Activated CD4-positive, alpha-beta memory T cell treated with anti-CD3 and anti-CD28 coated beads for 36 hours (primary cell): ENCODE data around the gene BTBD16. TPM values are rescaled to one million over a fixed set of nuclear protein-coding genes. Genes with fewer than 3 reads are reported as not detected.

ENCODE experiments used
- CTCF ChIA-PET: fragments of 350-600 bp; sonication (Branson Sonifier 250); formaldehyde crosslinking; loops from one replicate; lab custom pipeline; 2021; ENCODE audit warnings: antibody characterized with exemption, inconsistent platforms; lab: Charles Lee
- POLR2A ChIA-PET: fragments of 350-600 bp; sonication (Branson Sonifier 250); formaldehyde crosslinking; loops from one replicate; lab custom pipeline; 2021; ENCODE audit warnings: antibody characterized with exemption; lab: Charles Lee
- DNase-seq: peaks from one replicate; pipeline ENCODE4 v3.0.0-alpha.2; 2020
- H3K27ac Mint-ChIP-seq: one replicate; pipeline ENCODE4 v1.8.0; 2021; ENCODE audit warnings: mixed read lengths
- H3K27me3 Mint-ChIP-seq: one replicate; pipeline ENCODE4 v1.8.0; 2021; ENCODE audit warnings: mixed read lengths
- H3K36me3 Mint-ChIP-seq: one replicate; pipeline ENCODE4 v1.8.0; 2021; ENCODE audit warnings: mixed read lengths
- H3K4me1 Mint-ChIP-seq: one replicate; pipeline ENCODE4 v1.8.0; 2021; ENCODE audit warnings: low read depth, mixed read lengths
- H3K4me3 Mint-ChIP-seq: one replicate; pipeline ENCODE4 v1.8.0; 2021; ENCODE audit warnings: mild to moderate bottlenecking, mixed read lengths
- H3K9me3 Mint-ChIP-seq: one replicate; pipeline ENCODE4 v1.8.0; 2021; ENCODE audit warnings: mixed read lengths
- intact Hi-C: fragments of 100-400 bp; cut with micrococcal nuclease; formaldehyde crosslinking; loops from one replicate; pipeline ENCODE4 v1.15.1; 2023
- total RNA-seq, 2 experiments: library from RNA; stranded (reverse); gene quantifications; one replicate each; pipeline ENCODE4 v1.2.3, GENCODE V29; 2021

The BTBD16 gene
- total RNA-seq, 2 experiments from 2014 or later = not detected

DNA sequence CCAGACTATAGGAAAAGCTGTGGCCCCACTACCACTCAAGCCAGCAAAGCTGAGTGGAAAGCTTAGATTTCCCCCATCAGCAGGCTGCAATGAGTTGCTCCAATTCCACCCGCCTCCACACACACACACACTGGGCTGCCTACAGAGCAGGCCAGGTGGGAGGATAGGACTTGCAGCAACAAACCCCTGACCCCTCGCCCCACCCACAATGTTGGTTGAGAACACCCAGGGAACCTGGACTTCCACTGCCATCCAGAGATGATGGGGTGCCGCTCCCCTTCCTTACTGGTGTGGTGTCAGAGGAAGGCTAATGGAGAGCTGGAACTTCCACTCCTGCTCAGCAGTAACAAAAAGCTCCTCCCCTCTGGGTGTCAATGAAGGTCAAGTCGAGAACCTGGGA lies 86.6 kb downstream of the BTBD16 start:
- CTCF ChIA-PET = interaction anchor here (1.0 kb wide), 1 partner anchor 76 kb away, joined by 3 read pairs; no protein-coding TSS in a partner anchor
- POLR2A ChIA-PET = no interaction called here
- H3K36me3 Mint-ChIP-seq = no peaks in the 10 kb centered on the region
- H3K4me1 Mint-ChIP-seq = no peaks in the 10 kb centered on the region
- H3K4me3 Mint-ChIP-seq = no peak overlapping the region
- no peak for DNase-seq
- intact Hi-C loops = no loop called here
- H3K27ac Mint-ChIP-seq = no peak overlapping the region
- H3K27me3 Mint-ChIP-seq = peaks cover 3% of the 10 kb centered on the region
- H3K9me3 Mint-ChIP-seq = peaks cover 6% of the 10 kb centered on the region

DNA sequence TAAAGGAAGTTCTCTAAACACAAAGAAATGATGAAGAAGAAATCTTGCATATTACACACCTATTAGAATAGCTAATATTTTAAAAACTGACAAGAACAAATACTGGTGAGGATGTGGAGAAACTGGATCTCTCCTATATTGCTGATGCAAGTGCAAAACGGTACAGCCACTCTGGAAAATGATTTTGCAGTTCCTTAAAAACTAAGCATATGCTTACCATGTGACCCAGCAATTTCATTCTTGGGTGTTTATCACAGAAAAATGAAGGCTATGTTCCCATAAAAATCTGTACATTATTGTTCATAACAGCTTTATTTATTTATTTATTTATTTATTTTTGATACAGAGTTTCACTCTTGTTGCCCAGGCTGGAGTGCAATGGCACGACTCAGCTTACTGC lies 88.5 kb downstream of the BTBD16 start:
- no peaks in the 10 kb centered on the region for H3K36me3 Mint-ChIP-seq
- no peak for DNase-seq
- intact Hi-C loops = no loop called here
- CTCF ChIA-PET = interaction anchor here (0.8 kb wide), 1 partner anchor 17 kb away, joined by 4 read pairs; no protein-coding TSS in a partner anchor
- no peaks in the 10 kb centered on the region for H3K27me3 Mint-ChIP-seq
- POLR2A ChIA-PET = no interaction called here
- no peaks in the 10 kb centered on the region for H3K4me1 Mint-ChIP-seq
- H3K9me3 Mint-ChIP-seq = peaks cover 6% of the 10 kb centered on the region
- no peak overlapping the region for H3K27ac Mint-ChIP-seq
- no peak overlapping the region for H3K4me3 Mint-ChIP-seq

DNA sequence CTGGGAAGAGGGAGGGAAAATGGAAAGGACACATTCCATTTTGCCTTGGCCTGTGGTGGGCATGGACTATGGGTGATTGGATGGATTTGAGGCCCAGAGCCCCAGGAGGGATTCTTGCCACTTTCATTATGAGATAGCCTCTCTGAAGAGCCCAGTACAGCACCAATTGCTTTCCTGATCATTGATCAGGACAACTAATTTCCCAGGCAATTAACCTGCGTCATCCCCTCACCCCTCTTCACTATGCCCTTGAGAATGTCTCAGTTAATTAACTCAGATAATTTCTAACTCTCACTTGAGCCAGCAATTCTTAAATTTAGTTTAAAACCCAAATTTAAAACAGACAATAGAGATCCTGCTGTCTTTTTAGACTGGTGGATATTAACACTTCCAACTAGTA lies 90.0 kb downstream of the BTBD16 start:
- ChIA-PET CTCF (interaction anchor here (1.0 kb wide), 1 partner anchor 74 kb away, joined by 3 read pairs; no protein-coding TSS in a partner anchor), POLR2A (no interaction called here)
- Mint-ChIP-seq H3K9me3 (peaks cover 6% of the 10 kb centered on the region), H3K36me3 (no peaks in the 10 kb centered on the region), H3K4me1 (no peaks in the 10 kb centered on the region), H3K27me3 (no peaks in the 10 kb centered on the region), H3K27ac (no peak overlapping the region), H3K4me3 (no peak overlapping the region)
- intact Hi-C loops = no loop called here
- DNase-seq = no peak

DNA sequence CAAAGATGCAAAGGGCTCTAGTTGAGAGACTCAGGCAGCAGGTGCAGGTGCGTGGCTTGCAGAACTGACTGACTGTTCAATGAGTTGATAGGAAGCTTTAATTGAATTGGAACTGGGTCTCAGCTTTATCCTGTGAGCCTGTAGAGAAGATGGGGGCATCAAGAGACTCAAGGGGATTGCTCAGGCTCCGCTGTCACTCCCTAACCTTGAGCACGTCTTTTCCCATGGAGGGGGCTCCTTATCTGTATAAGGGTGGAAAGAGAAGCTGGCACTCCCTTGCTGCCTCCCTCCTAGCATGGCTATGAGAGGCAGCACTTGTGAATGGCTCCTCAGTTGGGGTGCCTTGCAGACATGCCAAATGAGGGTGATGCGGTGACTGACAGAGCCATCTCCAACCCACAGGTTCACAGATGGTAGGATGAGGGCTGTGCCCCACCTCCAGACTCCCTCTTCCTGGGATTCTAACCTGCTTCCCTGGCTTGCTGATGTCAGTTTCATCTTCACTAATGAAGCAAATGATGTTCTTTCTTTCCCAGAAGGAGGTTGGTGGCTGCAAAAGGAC lies 91.0 kb downstream of the BTBD16 start:
- Mint-ChIP-seq H3K27me3 (peaks cover 2% of the 10 kb centered on the region), H3K4me1 (no peaks in the 10 kb centered on the region), H3K4me3 (no peak overlapping the region), H3K9me3 (peaks cover 6% of the 10 kb centered on the region), H3K27ac (no peak overlapping the region), H3K36me3 (no peaks in the 10 kb centered on the region)
- ChIA-PET CTCF (no interaction called here), POLR2A (no interaction called here)
- DNase-seq = no peak
- intact Hi-C loops = no loop called here

DNA sequence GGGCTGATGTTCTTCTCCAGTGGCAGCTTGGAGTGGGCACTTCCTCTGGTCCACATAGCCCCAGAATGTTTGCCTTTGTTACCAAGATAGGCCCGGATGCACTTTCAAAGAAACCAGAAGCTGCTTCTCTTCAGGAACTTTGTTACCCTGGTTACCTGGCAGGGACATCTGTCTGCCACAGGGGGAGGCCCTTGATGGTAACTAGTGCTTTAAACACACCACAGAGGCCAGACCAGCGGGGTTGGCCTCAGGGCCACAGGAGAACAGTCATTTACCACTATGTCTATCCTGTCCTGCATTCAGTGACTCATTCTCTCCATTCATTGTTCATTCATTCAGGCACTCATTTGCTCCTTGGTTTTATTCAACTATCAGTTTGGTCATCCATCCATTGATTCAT lies 91.5 kb downstream of the BTBD16 start:
- H3K36me3 Mint-ChIP-seq = no peaks in the 10 kb centered on the region
- intact Hi-C loops = no loop called here
- ChIA-PET POLR2A (no interaction called here), CTCF (no interaction called here)
- peaks cover 6% of the 10 kb centered on the region for H3K9me3 Mint-ChIP-seq
- DNase-seq = peak; percentile 21
- H3K4me1 Mint-ChIP-seq = no peaks in the 10 kb centered on the region
- H3K4me3 Mint-ChIP-seq = no peak overlapping the region
- no peak overlapping the region for H3K27ac Mint-ChIP-seq
- H3K27me3 Mint-ChIP-seq = peaks cover 5% of the 10 kb centered on the region

DNA sequence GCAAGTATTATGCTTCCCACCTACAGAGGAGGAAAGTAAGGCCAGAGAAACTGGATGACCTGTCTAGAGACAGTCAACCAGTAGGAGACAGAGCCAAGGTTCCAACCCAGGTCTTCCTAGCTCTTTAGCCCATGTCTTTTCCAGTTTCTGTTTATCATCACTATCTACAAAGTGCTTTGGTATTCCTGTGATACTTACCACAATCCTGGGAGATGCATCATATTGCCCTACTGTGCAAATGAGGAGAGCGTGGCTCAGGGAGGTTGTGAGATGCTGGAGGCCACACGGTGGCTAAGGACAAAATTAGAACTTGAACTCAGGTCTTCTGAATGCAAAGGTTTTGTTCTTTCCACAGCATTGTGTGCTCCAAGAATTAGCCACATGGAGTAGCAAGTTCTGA lies 92.2 kb downstream of the BTBD16 start:
- H3K27ac Mint-ChIP-seq = no peak overlapping the region
- CTCF ChIA-PET = no interaction called here
- H3K36me3 Mint-ChIP-seq = no peaks in the 10 kb centered on the region
- H3K4me3 Mint-ChIP-seq = no peak overlapping the region
- intact Hi-C loops = no loop called here
- no peaks in the 10 kb centered on the region for H3K4me1 Mint-ChIP-seq
- POLR2A ChIA-PET = no interaction called here
- DNase-seq = no peak
- peaks cover 5% of the 10 kb centered on the region for H3K27me3 Mint-ChIP-seq
- peaks cover 6% of the 10 kb centered on the region for H3K9me3 Mint-ChIP-seq

DNA sequence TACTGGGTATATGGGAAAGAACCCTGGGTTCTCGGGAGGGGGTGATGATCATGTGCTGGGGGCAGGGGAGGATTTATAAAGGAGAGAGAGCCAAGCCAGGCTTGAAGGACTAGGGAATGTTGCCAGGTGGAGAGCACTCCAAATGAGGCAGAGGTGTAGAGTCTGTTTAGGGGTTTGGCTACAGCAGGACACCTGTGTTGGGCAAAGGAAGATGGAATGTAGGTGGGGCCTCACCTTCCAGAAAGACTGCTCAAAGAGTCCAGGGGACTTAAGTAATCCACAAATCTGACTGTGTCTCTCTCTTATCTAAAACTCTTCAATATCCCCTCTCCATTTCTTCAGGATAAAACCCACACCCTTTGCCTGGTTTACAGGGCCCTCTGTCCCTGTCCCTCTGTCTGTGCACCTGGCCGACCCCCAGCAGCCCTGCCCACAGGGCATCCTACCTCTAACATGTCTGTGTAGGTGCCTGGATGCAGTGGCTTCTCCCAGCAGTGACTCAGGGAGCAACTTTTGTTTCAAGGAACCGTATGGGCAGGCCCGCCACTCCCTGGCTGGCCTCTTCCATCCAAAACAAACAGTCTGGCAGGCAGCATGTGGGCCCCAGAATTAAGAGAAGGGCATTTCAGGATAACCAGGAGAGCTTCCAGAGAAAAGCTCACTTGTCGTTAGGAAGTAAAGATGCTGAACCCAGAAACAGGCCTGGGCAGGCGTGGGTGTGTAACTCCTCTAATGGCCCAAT lies 92.8 kb downstream of the BTBD16 start:
- Mint-ChIP-seq H3K9me3 (peaks cover 1% of the 10 kb centered on the region), H3K4me1 (no peaks in the 10 kb centered on the region), H3K27me3 (peaks cover 5% of the 10 kb centered on the region), H3K4me3 (no peak overlapping the region), H3K27ac (no peak overlapping the region), H3K36me3 (no peaks in the 10 kb centered on the region)
- intact Hi-C loops = no loop called here
- ChIA-PET CTCF (interaction anchor here (1.0 kb wide), 1 partner anchor 71 kb away, joined by 4 read pairs; no protein-coding TSS in a partner anchor), POLR2A (interaction anchor here (1.1 kb wide), 1 partner anchor 11 kb away, joined by 4 read pairs; the partner anchor contains the start of gene PLEKHA1)
- no peak for DNase-seq

DNA sequence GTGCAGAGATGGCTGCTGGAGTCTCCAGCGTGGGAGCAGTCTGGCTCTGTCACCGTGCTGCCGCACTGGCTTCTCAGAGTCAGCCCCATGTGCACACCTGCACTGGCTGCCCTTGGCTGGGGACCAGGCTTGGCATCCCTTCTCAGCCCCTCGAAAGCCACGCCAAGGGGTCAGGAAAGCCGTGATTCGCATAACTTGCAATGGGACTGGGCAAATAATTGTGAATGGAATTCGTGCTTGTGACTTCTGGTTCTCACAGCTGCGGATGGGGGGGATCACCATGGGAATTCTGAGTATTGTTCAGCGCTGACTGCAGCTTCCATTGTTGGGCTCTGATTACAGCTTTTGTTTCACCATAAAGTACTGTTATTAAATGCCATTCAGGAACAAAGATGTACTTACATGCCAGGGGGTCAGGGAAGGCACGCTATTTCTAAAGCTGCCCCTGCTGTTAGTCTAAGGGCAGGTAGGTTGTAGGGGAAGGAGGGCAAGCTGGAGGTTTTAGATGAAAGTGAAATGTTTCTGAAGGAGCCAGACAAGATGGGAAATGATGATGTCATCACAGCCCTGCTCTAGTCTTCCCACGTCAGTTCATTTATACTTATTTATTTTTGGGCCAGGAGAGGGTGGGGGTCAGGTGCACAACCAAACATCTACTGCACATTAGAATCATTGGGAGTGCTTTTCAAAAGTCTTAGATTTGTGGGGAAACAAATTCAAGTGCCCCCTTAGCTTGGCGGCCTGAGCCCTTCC lies 97.6 kb downstream of the BTBD16 start:
- Mint-ChIP-seq H3K4me1 (peaks cover 3% of the 10 kb centered on the region), H3K9me3 (no peaks in the 10 kb centered on the region), H3K27me3 (peaks cover 23% of the 10 kb centered on the region), H3K36me3 (no peaks in the 10 kb centered on the region), H3K27ac (no peak overlapping the region), H3K4me3 (no peak overlapping the region)
- intact Hi-C loops = no loop called here
- ChIA-PET CTCF (no interaction called here), POLR2A (no interaction called here)
- DNase-seq = no peak

DNA sequence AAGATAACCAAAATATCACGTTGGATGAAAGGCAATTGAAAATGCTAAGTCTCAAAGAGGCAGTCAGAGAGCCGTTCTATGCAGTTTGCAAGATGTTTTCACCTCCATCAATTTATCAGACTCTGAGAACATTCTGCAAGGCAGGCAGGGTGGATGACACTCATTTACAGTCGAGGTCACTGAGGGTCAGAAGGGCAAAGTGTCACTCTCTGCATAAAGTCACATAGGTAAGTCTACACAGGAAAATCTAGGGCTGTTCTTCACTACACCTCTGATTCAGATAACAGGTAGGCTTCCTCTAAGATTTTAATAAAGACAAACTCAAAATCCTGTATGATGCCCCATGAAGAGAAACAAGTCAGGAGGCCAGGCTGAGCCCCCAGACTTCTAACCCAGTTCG lies 102.0 kb downstream of the BTBD16 start:
- CTCF ChIA-PET = interaction anchor here (1.0 to 5.1 kb wide), 3 partner anchors 30 to 192 kb away, joined by 3 to 28 read pairs (median 15); no protein-coding TSS in a partner anchor
- peaks cover 18% of the 10 kb centered on the region for H3K27me3 Mint-ChIP-seq
- DNase-seq = no peak
- no peak overlapping the region for H3K27ac Mint-ChIP-seq
- no peaks in the 10 kb centered on the region for H3K9me3 Mint-ChIP-seq
- H3K4me3 Mint-ChIP-seq = no peak overlapping the region
- no peaks in the 10 kb centered on the region for H3K36me3 Mint-ChIP-seq
- peaks cover 28% of the 10 kb centered on the region for H3K4me1 Mint-ChIP-seq
- intact Hi-C loops = loop anchor here (5.0 to 10.0 kb wide), 3 partner anchors 41 to 632 kb away; partner anchors contain the start of genes ACADSB and IKZF5
- POLR2A ChIA-PET = no interaction called here

DNA sequence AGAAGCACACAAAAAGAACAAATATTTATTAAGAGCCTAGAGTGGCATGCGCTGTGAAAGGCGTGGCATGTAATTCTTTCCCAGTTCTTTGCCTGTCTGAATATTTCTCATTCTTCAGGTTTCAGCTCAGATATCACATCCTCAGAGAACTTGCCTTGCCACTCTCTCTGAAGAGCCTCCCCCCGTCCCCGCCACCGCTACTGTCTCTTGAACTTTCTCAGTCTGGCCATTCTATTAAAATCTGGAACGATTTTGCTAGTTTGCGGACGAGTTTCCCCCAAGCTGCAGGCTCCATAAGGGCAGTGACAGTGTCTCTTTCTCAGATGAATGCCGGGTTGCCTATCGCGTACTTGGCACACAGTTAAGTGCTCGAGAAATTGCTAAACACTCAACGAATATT lies 102.6 kb downstream of the BTBD16 start:
- intact Hi-C loops = loop anchor here (1.0 to 10.0 kb wide), 6 partner anchors 41 to 781 kb away; partner anchors contain the start of genes ACADSB, ATE1, BUB3 and IKZF5
- H3K9me3 Mint-ChIP-seq = no peaks in the 10 kb centered on the region
- peaks cover 18% of the 10 kb centered on the region for H3K27me3 Mint-ChIP-seq
- peaks cover 29% of the 10 kb centered on the region for H3K4me1 Mint-ChIP-seq
- H3K4me3 Mint-ChIP-seq = peak overlapping the region; percentile 77
- CTCF ChIA-PET = interaction anchor here (0.9 to 5.1 kb wide), 6 partner anchors 13 to 191 kb away, joined by 3 to 28 read pairs (median 6); no protein-coding TSS in a partner anchor
- peak overlapping the region; percentile 47 for H3K27ac Mint-ChIP-seq
- DNase-seq = no peak
- H3K36me3 Mint-ChIP-seq = no peaks in the 10 kb centered on the region
- POLR2A ChIA-PET = interaction anchor here (1.0 to 1.7 kb wide), 3 partner anchors 9 to 40 kb away, joined by 3 to 8 read pairs (median 4); no protein-coding TSS in a partner anchor

DNA sequence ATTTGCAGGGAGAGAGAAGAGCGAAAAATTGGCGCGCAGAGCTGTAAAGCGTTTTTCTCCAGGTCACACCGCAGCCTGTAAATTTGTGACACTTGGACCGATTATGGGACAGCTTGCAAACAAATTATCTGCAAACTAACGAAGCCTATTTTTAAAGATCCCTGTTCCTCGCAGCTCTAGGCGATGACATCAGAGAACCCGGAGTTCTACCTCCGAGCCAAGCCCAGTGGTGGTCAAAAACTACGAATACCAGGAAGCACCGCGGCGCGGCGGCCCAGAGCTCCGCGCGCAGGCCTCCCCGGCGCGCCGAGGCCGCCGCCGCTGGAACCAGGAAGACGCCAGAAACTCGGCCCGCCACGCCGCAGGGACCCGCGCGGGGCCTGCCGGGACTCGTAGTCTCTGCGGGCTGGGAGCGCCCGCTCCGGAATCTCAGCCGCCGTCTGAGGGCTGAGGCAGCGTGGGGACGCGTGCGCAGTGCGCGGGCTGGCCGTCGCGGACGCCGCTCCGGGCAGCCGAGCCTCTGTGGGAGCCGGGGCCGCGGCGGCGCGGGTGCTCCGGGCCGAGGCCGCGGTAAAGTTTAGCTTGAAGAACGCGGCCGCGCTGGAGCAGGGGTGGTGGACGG lies 103.3 kb downstream of the BTBD16 start, which contains the start of gene PLEKHA1:
TSS of gene PLEKHA1 (plus strand) at position 472 of the 622 bp plus-strand sequence. CDS start 18,493 bp downstream, outside the sequence.
- intact Hi-C loops = loop anchor here (1.0 to 10.0 kb wide), 6 partner anchors 42 to 780 kb away; partner anchors contain the start of genes ACADSB, ATE1, BUB3 and IKZF5
- H3K27me3 Mint-ChIP-seq = peaks cover 15% of the 10 kb centered on the region
- DNase-seq = peak; percentile 95
- H3K4me3 Mint-ChIP-seq = peak within 1 kb of the TSS; percentile 89
- H3K27ac Mint-ChIP-seq = peak within 1 kb of the TSS; percentile 94
- CTCF ChIA-PET = interaction anchor here (0.9 to 5.1 kb wide), 8 partner anchors 13 to 191 kb away, joined by 3 to 28 read pairs (median 7); no protein-coding TSS in a partner anchor
- H3K9me3 Mint-ChIP-seq = peaks cover under 1% of the 10 kb centered on the region
- peaks cover under 1% of the 10 kb centered on the region for H3K36me3 Mint-ChIP-seq
- POLR2A ChIA-PET = interaction anchor here (0.8 to 1.7 kb wide), 7 partner anchors 10 to 117 kb away, joined by 3 to 8 read pairs (median 4); no protein-coding TSS in a partner anchor
- H3K4me1 Mint-ChIP-seq = peaks cover 35% of the 10 kb centered on the region
